Mesothelial cell of epicardium (in vitro differentiated cells): Measurements from ENCODE around the gene REPIN1. TPM values are rescaled to one million over a fixed set of nuclear protein-coding genes. Genes with fewer than 3 reads are reported as not detected.

Experiments used
- DNase-seq, 2 experiments: peaks; one replicate each; pipeline ENCODE4 v3.0.0; 2021; ENCODE audit warnings: low spot score in 2 of 2; ENCODE audit not compliant: unreplicated experiment in 2 of 2
- H3K27ac Mint-ChIP-seq: 2 replicates; pipeline ENCODE4 v1.8.0; 2021; ENCODE audit warnings: mixed read lengths
- H3K27me3 Mint-ChIP-seq: 2 replicates; pipeline ENCODE4 v1.8.0; 2021; ENCODE audit warnings: low read depth, mixed read lengths
- H3K36me3 Mint-ChIP-seq: 2 replicates; pipeline ENCODE4 v1.8.0; 2021; ENCODE audit warnings: mixed read lengths
- H3K4me1 Mint-ChIP-seq: 2 replicates; pipeline ENCODE4 v1.8.0; 2021; ENCODE audit warnings: mixed read lengths
- H3K4me3 Mint-ChIP-seq: 2 replicates; pipeline ENCODE4 v1.8.0; 2021; ENCODE audit warnings: mild to moderate bottlenecking, moderate library complexity, mixed read lengths
- H3K9me3 Mint-ChIP-seq: 2 replicates; pipeline ENCODE4 v1.8.0; 2021; ENCODE audit warnings: mixed read lengths
- CTCF ChIP-seq: fragments of 200-600 bp; sonication (generic); IDR thresholded peaks from one replicate; pipeline ENCODE4 v1.5.0; 2021; ENCODE audit warnings: antibody characterized with exemption; ENCODE audit not compliant: unreplicated experiment
- total RNA-seq: library from RNA; stranded (reverse); gene quantifications from 3 replicates; pipeline ENCODE4 v1.2.1, GENCODE V29; 2021

Gene REPIN1
- total RNA-seq, 1 donor from 2014 or later, result 148 TPM

GRCh38 chr7:150358988-150359621 is 9.5 kb upstream of the REPIN1 start:
- no peak for TF ChIP-seq CTCF
- no peaks in the 10 kb centered on the region for H3K27me3 Mint-ChIP-seq
- H3K4me1 Mint-ChIP-seq, result peaks cover 20% of the 10 kb centered on the region
- H3K36me3 Mint-ChIP-seq, result no peaks in the 10 kb centered on the region
- no peak overlapping the region for H3K27ac Mint-ChIP-seq
- H3K9me3 Mint-ChIP-seq, result no peaks in the 10 kb centered on the region
- no peak overlapping the region for H3K4me3 Mint-ChIP-seq
- no peak for DNase-seq

- Mint-ChIP-seq H3K27me3 (no peaks in the 10 kb centered on the region), H3K4me3 (no peak overlapping the region), H3K4me1 (peaks cover 20% of the 10 kb centered on the region), H3K36me3 (no peaks in the 10 kb centered on the region), H3K9me3 (no peaks in the 10 kb centered on the region), H3K27ac (no peak overlapping the region)
- no peak for TF ChIP-seq CTCF
- DNase-seq, result no peak
These were observed 8.8 kb upstream of the REPIN1 start for GRCh38 chr7:150359622-150360362.

DNA sequence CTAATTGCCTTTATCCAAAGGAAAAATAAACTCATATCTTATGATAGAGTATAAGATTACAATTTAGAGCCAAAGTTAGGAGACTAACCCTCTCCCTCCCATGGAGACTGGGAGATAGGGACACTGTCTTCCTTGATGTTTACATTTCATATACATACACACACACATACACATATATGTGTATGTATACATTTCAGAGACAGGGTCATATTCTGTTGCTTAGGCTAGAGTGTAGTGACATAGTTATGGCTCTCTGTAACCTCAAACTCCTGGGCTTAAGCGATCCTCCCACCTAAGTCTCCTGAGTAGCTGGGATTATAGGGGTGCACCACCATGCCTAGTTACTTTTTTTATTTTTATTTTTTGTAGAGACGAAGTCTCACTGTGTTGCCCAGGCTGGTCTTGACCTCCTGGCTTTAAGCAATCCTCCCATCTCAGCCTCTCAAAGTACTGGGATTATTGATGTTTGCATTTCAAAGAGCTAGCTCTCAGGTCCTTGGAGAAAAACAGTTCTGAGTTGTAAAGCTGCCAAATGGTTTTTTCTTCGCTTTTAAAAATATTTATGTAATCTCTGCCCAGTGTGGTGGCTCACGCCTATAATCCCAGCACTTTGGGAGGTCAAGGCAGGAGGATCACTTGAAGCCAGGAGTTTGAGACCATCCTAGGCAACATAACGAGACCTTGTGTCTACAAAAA is 8.1 kb upstream of the REPIN1 start:
- Mint-ChIP-seq H3K36me3 (no peaks in the 10 kb centered on the region), H3K4me1 (peaks cover 21% of the 10 kb centered on the region), H3K27ac (no peak overlapping the region), H3K9me3 (no peaks in the 10 kb centered on the region), H3K4me3 (no peak overlapping the region), H3K27me3 (no peaks in the 10 kb centered on the region)
- TF ChIP-seq CTCF, result no peak
- DNase-seq, result no peak

DNA sequence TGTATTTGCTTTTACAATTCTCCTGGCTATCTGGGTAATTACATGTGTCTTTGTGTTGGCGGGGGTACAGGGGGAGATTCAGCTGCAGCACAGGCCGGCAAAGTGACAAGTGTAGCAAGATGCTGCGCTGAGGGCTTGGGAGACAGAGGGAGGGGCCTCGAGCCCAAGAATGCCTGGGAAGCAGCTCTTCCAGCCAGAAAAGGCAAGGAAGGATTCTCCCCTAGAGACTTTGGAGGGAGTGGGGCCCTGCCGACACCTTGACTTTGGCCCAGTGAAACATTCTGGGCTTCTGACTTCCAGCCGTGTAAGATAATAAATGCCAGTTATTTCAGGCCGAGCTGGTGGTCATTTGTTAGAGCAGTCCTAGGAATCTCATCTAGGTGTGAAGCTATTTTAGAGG is 7.2 kb upstream of the REPIN1 start:
- TF ChIP-seq CTCF, result no peak
- Mint-ChIP-seq H3K27ac (peak overlapping the region; percentile 52), H3K9me3 (no peaks in the 10 kb centered on the region), H3K27me3 (no peaks in the 10 kb centered on the region), H3K4me1 (peaks cover 29% of the 10 kb centered on the region), H3K36me3 (no peaks in the 10 kb centered on the region), H3K4me3 (no peak overlapping the region)
- DNase-seq, result no peak

DNA sequence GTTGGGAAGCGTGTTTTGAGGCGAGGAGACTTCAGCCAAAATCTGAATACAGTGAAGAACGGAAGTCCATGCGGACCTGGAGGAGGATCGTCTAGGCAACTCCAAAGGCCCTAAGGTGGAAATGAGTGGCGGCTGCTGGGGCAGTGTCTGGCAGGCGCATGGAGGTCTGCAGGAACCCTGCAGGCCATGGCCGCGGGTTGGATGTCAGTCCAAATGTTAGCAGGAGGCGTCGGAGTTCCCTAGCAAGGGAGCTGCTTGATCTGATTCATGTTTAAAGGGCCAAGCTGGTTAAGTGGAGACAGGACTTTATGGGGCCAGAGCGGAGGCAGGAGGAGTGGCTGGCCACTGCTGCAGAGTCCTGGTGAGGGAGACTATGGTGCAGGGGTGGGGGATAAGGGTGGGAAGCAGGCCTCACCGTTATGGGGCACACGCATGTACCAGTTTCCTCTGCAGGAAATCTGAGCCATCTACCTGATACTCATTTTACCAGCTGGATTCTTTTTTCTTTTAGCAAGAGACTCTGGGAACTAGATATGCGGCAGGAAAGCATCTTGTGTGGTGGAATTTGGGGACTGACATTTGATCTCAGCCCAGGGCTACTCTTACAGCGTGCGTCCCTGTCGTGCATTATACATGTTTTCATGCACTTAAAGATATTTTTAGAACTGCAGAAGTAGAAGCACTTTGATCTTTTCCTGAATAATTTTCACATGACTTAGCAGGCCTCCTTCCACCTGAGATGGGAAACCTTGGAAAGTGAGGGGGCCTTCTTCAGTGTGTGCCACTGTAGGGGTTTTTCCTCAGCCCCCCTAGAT is 6.6 kb upstream of the REPIN1 start:
- Mint-ChIP-seq H3K27ac (peak overlapping the region; percentile 52), H3K27me3 (no peaks in the 10 kb centered on the region), H3K9me3 (no peaks in the 10 kb centered on the region), H3K36me3 (no peaks in the 10 kb centered on the region), H3K4me3 (no peak overlapping the region), H3K4me1 (peaks cover 29% of the 10 kb centered on the region)
- TF ChIP-seq CTCF, result no peak
- DNase-seq, result no peak
